ENCODE results near the gene NKRF.

The NKRF gene

GRCh38 chrX:119606280-119607017, at the start of gene NKRF:
TSS of gene NKRF (minus strand) at chrX:119606424.
- H3K4me3 ChIP-seq (ENCODE audit: low read length): peak within 1 kb of the TSS; percentile 97
- peaks cover 33% of the 10 kb centered on the region for H3K4me1 ChIP-seq (ENCODE audit: control insufficient read depth, low read length)
- H3F3A ChIP-seq (ENCODE audit: control insufficient read depth, insufficient read depth): no peaks in the 10 kb centered on the region
- H3K9me2 ChIP-seq (replicated peaks; ENCODE audit: control insufficient read depth, low read length): no peaks in the 10 kb centered on the region
- H3K27me3 ChIP-seq (ENCODE audit: control insufficient read depth, low read length): no peaks in the 10 kb centered on the region
- H3K27ac ChIP-seq (ENCODE audit: low read depth, low read length): peak within 1 kb of the TSS; percentile 76
- peaks cover 48% of the 10 kb centered on the region for H3K79me2 ChIP-seq (ENCODE audit: control insufficient read depth, low read length)
- TF ChIP-seq CTCF (IDR thresholded peaks at IDR 0.05; ENCODE audit: low read depth, low read length, poor library complexity, severe bottlenecking) (no peak), EZH2phosphoT487 (IDR thresholded peaks at IDR 0.05; ENCODE audit: borderline replicate concordance, low read length) (no peak)
- H3K36me3 ChIP-seq (ENCODE audit: control insufficient read depth, low read length): peaks cover 32% of the 10 kb centered on the region
- 0 out of 2 replicates have a peak, but pooled peaks cover 4% of the 10 kb centered on the region for H4K20me1 ChIP-seq (ENCODE audit: control insufficient read depth, insufficient read depth, low read depth, low read length)
- no peaks in the 10 kb centered on the region for H3K9me3 ChIP-seq (ENCODE audit: control insufficient read depth, insufficient read depth, low read length)
- peak within 1 kb of the TSS; percentile 82 for H3K4me2 ChIP-seq (ENCODE audit: low read length)

GRCh38 chrX:119655125-119655524, 48.9 kb upstream of the NKRF start:
- Histone ChIP-seq H3K4me2 (ENCODE audit: low read length) (no peak overlapping the region), H3F3A (ENCODE audit: control insufficient read depth, insufficient read depth) (no peaks in the 10 kb centered on the region), H3K9me2 (replicated peaks; ENCODE audit: control insufficient read depth, low read length) (no peaks in the 10 kb centered on the region), H3K4me3 (ENCODE audit: low read length) (no peak overlapping the region), H4K20me1 (ENCODE audit: control insufficient read depth, insufficient read depth, low read depth, low read length) (no peaks in the 10 kb centered on the region), H3K79me2 (ENCODE audit: control insufficient read depth, low read length) (no peaks in the 10 kb centered on the region), H3K36me3 (ENCODE audit: control insufficient read depth, low read length) (peaks cover 64% of the 10 kb centered on the region), H3K4me1 (ENCODE audit: control insufficient read depth, low read length) (no peaks in the 10 kb centered on the region), H3K27me3 (ENCODE audit: control insufficient read depth, low read length) (no peaks in the 10 kb centered on the region), H3K27ac (ENCODE audit: low read depth, low read length) (no peak overlapping the region), H3K9me3 (ENCODE audit: control insufficient read depth, insufficient read depth, low read length) (no peaks in the 10 kb centered on the region)
- TF ChIP-seq CTCF (IDR thresholded peaks at IDR 0.05; ENCODE audit: low read depth, low read length, poor library complexity, severe bottlenecking): no peak
- no peak for TF ChIP-seq EZH2phosphoT487 (IDR thresholded peaks at IDR 0.05; ENCODE audit: borderline replicate concordance, low read length)

GRCh38 chrX:119654112-119654531, 47.9 kb upstream of the NKRF start:
- no peaks in the 10 kb centered on the region for H3F3A ChIP-seq (ENCODE audit: control insufficient read depth, insufficient read depth)
- no peaks in the 10 kb centered on the region for H3K27me3 ChIP-seq (ENCODE audit: control insufficient read depth, low read length)
- H3K4me2 ChIP-seq (ENCODE audit: low read length): no peak overlapping the region
- TF ChIP-seq CTCF (IDR thresholded peaks at IDR 0.05; ENCODE audit: low read depth, low read length, poor library complexity, severe bottlenecking): no peak
- no peak for TF ChIP-seq EZH2phosphoT487 (IDR thresholded peaks at IDR 0.05; ENCODE audit: borderline replicate concordance, low read length)
- H3K9me2 ChIP-seq (replicated peaks; ENCODE audit: control insufficient read depth, low read length): no peaks in the 10 kb centered on the region
- H3K4me1 ChIP-seq (ENCODE audit: control insufficient read depth, low read length): no peaks in the 10 kb centered on the region
- peaks cover 60% of the 10 kb centered on the region for H3K36me3 ChIP-seq (ENCODE audit: control insufficient read depth, low read length)
- H3K4me3 ChIP-seq (ENCODE audit: low read length): no peak overlapping the region
- H3K9me3 ChIP-seq (ENCODE audit: control insufficient read depth, insufficient read depth, low read length): no peaks in the 10 kb centered on the region
- H3K27ac ChIP-seq (ENCODE audit: low read depth, low read length): no peak overlapping the region
- H4K20me1 ChIP-seq (ENCODE audit: control insufficient read depth, insufficient read depth, low read depth, low read length): no peaks in the 10 kb centered on the region
- no peaks in the 10 kb centered on the region for H3K79me2 ChIP-seq (ENCODE audit: control insufficient read depth, low read length)

All from DOHH2 (cell line).